Naive thymus-derived CD8-positive, alpha-beta T cell (primary cell): Measurements from ENCODE around the gene LATS1. TPM values are rescaled to one million over a fixed set of nuclear protein-coding genes. Genes with fewer than 3 reads are reported as not detected.

Source experiments
- ATAC-seq, 2 donors: fragments of 150-1000 bp; cut with Tn5 transposase in 1 of 2; sonication (Bioruptor Pico), chemical (Tn5 transposase) in 1 of 2; 1 replicate in 1 of 2; 2 replicates in 1 of 2; pipeline ENCODE4 v1.10.0; 2021; ENCODE audit warnings: mild to moderate bottlenecking in 2 of 2, moderate library complexity in 2 of 2
- POLR2A ChIA-PET: fragments of 350-600 bp; sonication (Branson Sonifier 250); formaldehyde crosslinking; loops from one replicate; lab custom pipeline; 2021; ENCODE audit warnings: antibody characterized with exemption; lab: Charles Lee
- DNase-seq, 10 donors: peaks; one replicate each; pipeline versions ENCODE4 v3.0.0 to v3.0.0-alpha.2; 2020 to 2022
- H3K27ac Mint-ChIP-seq, 10 donors: one replicate each; pipeline ENCODE4 v1.8.0; 2020 to 2022; ENCODE audit warnings: mild to moderate bottlenecking in 10 of 10, mixed read lengths in 10 of 10, moderate library complexity in 4 of 10, inconsistent platforms in 1 of 10
- H3K27me3 Mint-ChIP-seq, 5 donors: one replicate each; pipeline ENCODE4 v1.8.0; 2021 to 2022; ENCODE audit warnings: mixed read lengths in 5 of 5
- H3K36me3 Mint-ChIP-seq, 3 donors: one replicate each; pipeline ENCODE4 v1.8.0; 2020 to 2022; ENCODE audit warnings: mixed read lengths in 3 of 3, mild to moderate bottlenecking in 2 of 3, inconsistent platforms in 1 of 3
- H3K4me1 Mint-ChIP-seq, 4 donors: one replicate each; pipeline ENCODE4 v1.8.0; 2021 to 2022; ENCODE audit warnings: mixed read lengths in 4 of 4
- H3K4me3 Mint-ChIP-seq, 10 donors: one replicate each; pipeline ENCODE4 v1.8.0; 2020 to 2022; ENCODE audit warnings: mild to moderate bottlenecking in 10 of 10, mixed read lengths in 10 of 10, moderate library complexity in 6 of 10, inconsistent platforms in 1 of 10
- H3K9me3 Mint-ChIP-seq, 9 donors: one replicate each; pipeline ENCODE4 v1.8.0; 2020 to 2022; ENCODE audit warnings: mixed read lengths in 9 of 9, mild to moderate bottlenecking in 3 of 9, inconsistent platforms in 1 of 9, moderate library complexity in 1 of 9
- polyA plus RNA-seq, 3 donors: library from polyadenylated mRNA; unstranded; fragments of 300-500 nt; fragmentation: Illumina TruSeq; gene quantifications; one replicate each; pipeline ENCODE4 v1.2.3, GENCODE V29; 2021
- total RNA-seq, 8 experiments: library from RNA in 2 of 8; stranded (reverse) in 2 of 8; gene quantifications; one replicate each; pipeline ENCODE4 v1.2.3 and lab custom pipeline; 2021 to 2026

LATS1 gene
- total and polyA plus RNA-seq, 5 experiments from 2014 or later = 6.8 to 55.7 (median 14.2) TPM

GRCh38 chr6:149725785-149726184 lies 7.9 kb upstream of the LATS1 start:
- Mint-ChIP-seq H3K4me3 (no peak overlapping the region), H3K4me1 (peaks cover 8 to 29% (median 22%) of the 10 kb centered on the region in 4 donors), H3K36me3 (peaks cover 4 to 61% (median 7%) of the 10 kb centered on the region in 3 donors), H3K27me3 (no peaks in the 10 kb centered on the region), H3K9me3 (no peaks in the 10 kb centered on the region), H3K27ac (no peak overlapping the region)
- no peak for ATAC-seq
- no peak for DNase-seq
- POLR2A ChIA-PET = interaction anchor here (0.6 kb wide), 1 partner anchor 15 kb away, joined by 5 read pairs; no protein-coding TSS in a partner anchor

- H3K4me1 Mint-ChIP-seq = peaks cover 8 to 24% (median 19%) of the 10 kb centered on the region in 4 donors
Observed at GRCh38 chr6:149723771-149724417, 6.0 kb upstream of the LATS1 start.

GRCh38 chr6:149723262-149723661 lies 5.4 kb upstream of the LATS1 start:
- Mint-ChIP-seq H3K9me3 (no peaks in the 10 kb centered on the region), H3K4me3 (no peak overlapping the region), H3K4me1 (peaks cover 4 to 23% (median 18%) of the 10 kb centered on the region in 4 donors), H3K36me3 (peaks cover 4 to 36% (median 4%) of the 10 kb centered on the region in 3 donors), H3K27me3 (no peaks in the 10 kb centered on the region), H3K27ac (no peak overlapping the region)
- no peak for ATAC-seq
- POLR2A ChIA-PET = interaction anchor here (0.6 to 0.7 kb wide), 2 partner anchors 45 to 201 kb away, joined by 3 to 6 read pairs; no protein-coding TSS in a partner anchor
- DNase-seq = no peak

More at GRCh38 chr6:149723771-149724417, 6.0 kb upstream of the LATS1 start:
- no peaks in the 10 kb centered on the region for H3K27me3 Mint-ChIP-seq
- H3K36me3 Mint-ChIP-seq = peaks cover 4 to 42% (median 5%) of the 10 kb centered on the region in 3 donors
- ATAC-seq (peak; percentile 93 to 94), DNase-seq (peak in 9 of 10 donors; percentile 17 to 69 (median 35))
- POLR2A ChIA-PET = interaction anchor here (0.6 to 0.7 kb wide), 2 partner anchors 46 to 201 kb away, joined by 3 to 6 read pairs; no protein-coding TSS in a partner anchor
- H3K27ac Mint-ChIP-seq = peak overlapping the region in 5 of 10 donors; percentile 7 to 78 (median 63)
- H3K4me3 Mint-ChIP-seq = no peak overlapping the region
- no peaks in the 10 kb centered on the region for H3K9me3 Mint-ChIP-seq

DNA sequence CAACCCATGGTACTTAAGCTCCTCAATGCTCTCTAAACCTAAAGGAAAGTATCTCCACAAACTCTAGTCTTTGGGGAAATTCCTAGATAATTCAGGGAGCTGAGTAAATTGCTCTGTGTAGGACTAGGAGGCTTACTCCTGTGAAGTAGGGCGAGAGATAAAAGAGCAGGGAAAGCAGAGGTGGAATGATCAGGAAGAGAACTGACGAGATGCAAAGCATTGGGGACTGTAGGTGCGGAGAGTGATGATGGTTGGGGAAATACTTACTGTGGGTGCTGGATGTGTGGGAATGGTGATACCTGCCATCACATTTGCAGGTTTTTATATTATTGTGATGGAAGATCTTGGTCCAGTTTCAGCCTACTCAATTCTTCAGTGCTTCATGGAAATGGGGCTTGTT lies 1.6 kb upstream of the LATS1 start:
- H3K27ac Mint-ChIP-seq = peak overlapping the region in 7 of 10 donors; percentile 24 to 83 (median 46)
- no peaks in the 10 kb centered on the region for H3K27me3 Mint-ChIP-seq
- POLR2A ChIA-PET = interaction anchor here (3.2 to 3.8 kb wide), 2 partner anchors 28 to 174 kb away, joined by 26 to 66 read pairs; partner anchors contain the start of genes NUP43, PCMT1 and PPIL4
- peak overlapping the region in 7 of 10 donors; percentile 2 to 74 (median 34) for H3K4me3 Mint-ChIP-seq
- DNase-seq (no peak), ATAC-seq (no peak)
- H3K36me3 Mint-ChIP-seq = peaks cover 0 to 11% (median 4%) of the 10 kb centered on the region in 3 donors
- H3K9me3 Mint-ChIP-seq = no peaks in the 10 kb centered on the region
- peaks cover 11 to 42% (median 33%) of the 10 kb centered on the region in 4 donors for H3K4me1 Mint-ChIP-seq

DNA sequence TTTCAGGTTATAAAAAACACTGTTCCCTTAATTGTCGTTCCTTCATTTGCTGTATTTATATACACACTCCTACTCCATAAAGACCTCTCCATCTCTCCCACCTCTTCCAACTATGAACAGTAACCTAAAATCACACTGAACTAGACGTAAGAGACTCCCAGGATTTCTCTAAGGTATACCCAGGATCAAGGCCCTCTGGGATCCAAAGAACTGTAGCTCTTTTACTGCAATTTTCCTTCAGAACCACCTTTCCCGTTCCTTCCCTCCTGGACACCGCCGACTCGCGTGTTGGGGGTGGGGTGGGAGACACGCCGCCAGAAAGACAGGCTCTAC lies 680 bp downstream of the LATS1 start:
- DNase-seq = no peak
- Mint-ChIP-seq H3K27ac (peak overlapping the region; percentile 88 to 98 (median 97)), H3K27me3 (no peaks in the 10 kb centered on the region), H3K4me1 (peaks cover 12 to 51% (median 37%) of the 10 kb centered on the region in 4 donors), H3K36me3 (peaks cover 0 to 8% (median 0%) of the 10 kb centered on the region in 3 donors), H3K9me3 (no peaks in the 10 kb centered on the region), H3K4me3 (peak overlapping the region; percentile 86 to 98 (median 93))
- no peak for ATAC-seq
- POLR2A ChIA-PET = interaction anchor here (0.6 to 3.8 kb wide), 13 partner anchors 11 to 651 kb away, joined by 3 to 66 read pairs (median 7); partner anchors contain the start of genes GINM1, KATNA1, NUP43 and PCMT1

GRCh38 chr6:149716181-149716963 lies 1.5 kb downstream of the LATS1 start:
- Mint-ChIP-seq H3K9me3 (no peaks in the 10 kb centered on the region), H3K4me3 (peak overlapping the region; percentile 86 to 98 (median 93)), H3K27ac (peak overlapping the region; percentile 65 to 98 (median 90)), H3K4me1 (peaks cover 14 to 56% (median 44%) of the 10 kb centered on the region in 4 donors), H3K36me3 (peaks cover 0 to 10% (median 0%) of the 10 kb centered on the region in 3 donors), H3K27me3 (no peaks in the 10 kb centered on the region)
- POLR2A ChIA-PET = interaction anchor here (0.6 to 3.8 kb wide), 6 partner anchors 10 to 171 kb away, joined by 3 to 66 read pairs (median 5); partner anchors contain the start of genes NUP43, PCMT1 and PPIL4
- ATAC-seq (no peak), DNase-seq (no peak)

DNA sequence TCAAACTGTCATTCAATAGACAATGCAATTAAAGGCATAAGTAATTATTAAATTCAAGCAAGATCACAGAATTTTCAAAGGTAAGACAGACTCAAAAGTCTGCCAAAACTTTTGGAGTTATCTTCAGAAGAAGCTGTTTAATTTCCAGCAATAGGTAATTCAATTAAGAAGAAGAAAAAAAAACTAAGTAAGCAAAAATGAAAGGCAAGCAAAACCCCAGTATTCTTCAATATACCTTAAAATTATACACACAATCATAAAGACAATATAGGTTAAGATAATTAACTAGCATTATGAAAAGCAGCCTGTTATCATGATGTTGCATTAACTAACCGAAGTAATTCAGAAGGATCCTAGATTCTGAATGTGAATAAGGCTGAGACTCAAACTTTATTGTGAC lies 3.5 kb downstream of the LATS1 start:
- H3K36me3 Mint-ChIP-seq = peaks cover 0 to 13% (median 0%) of the 10 kb centered on the region in 3 donors
- DNase-seq (no peak), ATAC-seq (no peak)
- POLR2A ChIA-PET = no interaction called here
- H3K4me3 Mint-ChIP-seq = peak overlapping the region in 1 of 10 donors; percentile 39
- H3K9me3 Mint-ChIP-seq = no peaks in the 10 kb centered on the region
- H3K27me3 Mint-ChIP-seq = no peaks in the 10 kb centered on the region
- H3K4me1 Mint-ChIP-seq = peaks cover 26 to 71% (median 58%) of the 10 kb centered on the region in 4 donors
- H3K27ac Mint-ChIP-seq = no peak overlapping the region

DNA sequence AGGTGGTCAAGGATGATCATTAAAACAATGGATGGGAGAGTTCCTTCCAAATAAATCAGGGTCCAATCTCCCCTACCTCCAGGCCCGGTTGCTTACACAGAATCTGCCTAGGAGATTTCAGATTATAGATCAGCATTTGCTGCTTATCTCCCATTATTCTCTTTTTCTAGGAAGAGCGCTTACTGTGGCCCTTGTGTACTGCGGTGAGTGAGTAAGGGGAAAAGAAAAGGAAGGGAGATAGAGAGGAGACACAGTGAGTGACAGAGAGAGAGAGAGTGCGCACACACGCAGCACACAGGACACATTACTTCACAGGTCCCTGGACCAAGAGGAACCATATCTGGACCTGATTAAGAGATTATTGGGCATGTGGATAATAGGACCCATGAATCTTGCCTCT lies 6.2 kb downstream of the LATS1 start:
- peaks cover 30 to 80% (median 61%) of the 10 kb centered on the region in 4 donors for H3K4me1 Mint-ChIP-seq
- DNase-seq (no peak), ATAC-seq (no peak)
- H3K27ac Mint-ChIP-seq = peak overlapping the region in 2 of 10 donors; percentile 34 to 43
- no peaks in the 10 kb centered on the region for H3K27me3 Mint-ChIP-seq
- H3K9me3 Mint-ChIP-seq = no peaks in the 10 kb centered on the region
- H3K4me3 Mint-ChIP-seq = peak overlapping the region in 3 of 10 donors; percentile 13 to 58 (median 28)
- POLR2A ChIA-PET = no interaction called here
- H3K36me3 Mint-ChIP-seq = peaks cover 0 to 13% (median 0%) of the 10 kb centered on the region in 3 donors

GRCh38 chr6:149701714-149702113 lies 16.2 kb downstream of the LATS1 start:
- no peak overlapping the region for H3K27ac Mint-ChIP-seq
- no peaks in the 10 kb centered on the region for H3K27me3 Mint-ChIP-seq
- H3K36me3 Mint-ChIP-seq = peaks cover 0 to 45% (median 0%) of the 10 kb centered on the region in 3 donors
- DNase-seq (no peak), ATAC-seq (no peak)
- H3K4me3 Mint-ChIP-seq = peak overlapping the region in 1 of 10 donors; percentile 20
- no peaks in the 10 kb centered on the region for H3K9me3 Mint-ChIP-seq
- POLR2A ChIA-PET = no interaction called here
- H3K4me1 Mint-ChIP-seq = peaks cover 18 to 56% (median 47%) of the 10 kb centered on the region in 4 donors

DNA sequence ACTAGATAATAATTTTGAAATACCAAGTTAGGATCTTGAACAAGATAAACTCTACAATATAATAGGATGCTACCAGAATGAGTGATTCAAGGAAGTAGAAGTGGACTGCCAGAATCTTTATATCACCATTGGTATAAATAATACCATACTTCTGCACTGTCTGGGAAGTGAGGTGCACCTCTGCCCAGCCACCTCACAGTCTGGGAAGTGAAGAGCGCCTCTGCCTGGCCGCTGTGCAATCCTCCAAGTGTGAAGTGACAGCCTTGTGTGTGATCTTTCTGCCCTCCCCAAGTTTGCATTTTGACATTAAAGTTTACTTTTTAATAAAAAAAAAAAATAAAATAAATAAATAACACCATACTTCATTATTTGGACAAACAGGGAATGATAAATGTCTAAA lies 18.8 kb downstream of the LATS1 start:
- peaks cover 0 to 55% (median 3%) of the 10 kb centered on the region in 3 donors for H3K36me3 Mint-ChIP-seq
- no peaks in the 10 kb centered on the region for H3K9me3 Mint-ChIP-seq
- H3K4me1 Mint-ChIP-seq = peaks cover 9 to 51% (median 32%) of the 10 kb centered on the region in 4 donors
- H3K4me3 Mint-ChIP-seq = no peak overlapping the region
- ATAC-seq (no peak), DNase-seq (no peak)
- H3K27me3 Mint-ChIP-seq = no peaks in the 10 kb centered on the region
- POLR2A ChIA-PET = no interaction called here
- no peak overlapping the region for H3K27ac Mint-ChIP-seq

- Mint-ChIP-seq H3K27me3 (no peaks in the 10 kb centered on the region), H3K4me3 (no peak overlapping the region), H3K27ac (no peak overlapping the region), H3K36me3 (peaks cover 0 to 58% (median 7%) of the 10 kb centered on the region in 3 donors), H3K4me1 (peaks cover 7 to 46% (median 28%) of the 10 kb centered on the region in 4 donors), H3K9me3 (no peaks in the 10 kb centered on the region)
- DNase-seq = no peak
- no peak for ATAC-seq
- POLR2A ChIA-PET = interaction anchor here (0.7 kb wide), 1 partner anchor 13 kb away, joined by 4 read pairs; no protein-coding TSS in a partner anchor
Observed at GRCh38 chr6:149698175-149698574, 19.7 kb downstream of the LATS1 start.

- POLR2A ChIA-PET = no interaction called here
- H3K9me3 Mint-ChIP-seq = no peaks in the 10 kb centered on the region
- H3K36me3 Mint-ChIP-seq = peaks cover 0 to 67% (median 7%) of the 10 kb centered on the region in 3 donors
- no peak for DNase-seq
- no peaks in the 10 kb centered on the region for H3K27me3 Mint-ChIP-seq
- peaks cover 9 to 39% (median 27%) of the 10 kb centered on the region in 4 donors for H3K4me1 Mint-ChIP-seq
- no peak for ATAC-seq
- no peak overlapping the region for H3K4me3 Mint-ChIP-seq
- H3K27ac Mint-ChIP-seq = peak overlapping the region in 4 of 10 donors; percentile 11 to 66 (median 24)
Observed at GRCh38 chr6:149696901-149697300, 21.0 kb downstream of the LATS1 start.
